ENCODE data around the gene EPN2.
"Not testable (repeated sequence)": the region's sequence is repeated elsewhere in the genome, so short reads cannot be mapped to it uniquely, and the experiment has no call there.

Gene EPN2

DNA sequence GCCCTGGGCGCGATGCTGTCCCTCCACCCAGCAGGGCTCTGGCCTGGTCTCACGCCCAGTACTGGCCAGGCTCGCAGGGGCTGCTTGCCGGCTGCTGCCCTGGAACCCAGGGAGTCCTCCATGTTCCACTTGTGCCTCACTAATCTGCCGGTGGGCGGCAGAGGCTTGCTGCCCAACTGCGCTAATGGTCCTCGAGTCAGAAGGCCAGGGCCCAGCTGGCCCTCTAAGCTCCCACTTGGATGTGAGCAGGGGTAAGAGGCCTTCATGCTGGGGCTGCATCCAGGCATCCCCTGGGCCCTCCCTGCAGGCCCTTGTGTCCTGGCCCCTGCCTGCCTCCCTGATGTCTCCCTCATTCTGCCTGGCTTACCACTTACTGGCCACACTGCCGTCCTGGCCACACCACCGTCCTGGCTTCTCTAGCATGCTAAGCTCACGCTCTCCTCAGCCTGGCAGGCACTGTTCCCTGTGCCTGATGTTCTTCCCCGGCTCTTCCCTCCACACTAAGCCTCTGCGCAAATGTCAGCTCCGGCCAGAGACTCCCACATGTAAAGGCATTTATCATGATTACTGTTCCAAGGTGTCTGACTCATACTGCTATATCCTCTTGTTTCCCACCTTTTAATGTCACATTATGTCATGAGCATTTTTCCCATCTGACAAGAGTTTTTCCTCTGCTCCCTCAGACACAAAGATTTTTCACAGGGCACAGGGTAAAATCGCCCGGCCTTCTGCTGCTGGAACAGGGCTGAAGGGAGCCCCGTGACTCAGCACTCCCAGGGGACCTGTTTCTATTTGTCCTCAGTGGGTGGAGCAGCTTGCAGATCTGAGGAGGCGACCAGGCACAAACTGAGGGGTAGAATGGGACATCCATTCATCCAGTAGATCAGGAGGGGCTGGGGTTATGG, 109.4 kb downstream of the EPN2 start:
- ChIA-PET POLR2A (no interaction called here), CTCF (interaction anchor here (0.9 to 1.7 kb wide), 5 partner anchors 8 to 16 kb away, joined by 3 to 5 read pairs (median 3); partner anchors contain the start of gene B9D1)
- DNase-seq (ENCODE audit: extremely low spot score) = no peak
- TF ChIP-seq, protein P1, sequence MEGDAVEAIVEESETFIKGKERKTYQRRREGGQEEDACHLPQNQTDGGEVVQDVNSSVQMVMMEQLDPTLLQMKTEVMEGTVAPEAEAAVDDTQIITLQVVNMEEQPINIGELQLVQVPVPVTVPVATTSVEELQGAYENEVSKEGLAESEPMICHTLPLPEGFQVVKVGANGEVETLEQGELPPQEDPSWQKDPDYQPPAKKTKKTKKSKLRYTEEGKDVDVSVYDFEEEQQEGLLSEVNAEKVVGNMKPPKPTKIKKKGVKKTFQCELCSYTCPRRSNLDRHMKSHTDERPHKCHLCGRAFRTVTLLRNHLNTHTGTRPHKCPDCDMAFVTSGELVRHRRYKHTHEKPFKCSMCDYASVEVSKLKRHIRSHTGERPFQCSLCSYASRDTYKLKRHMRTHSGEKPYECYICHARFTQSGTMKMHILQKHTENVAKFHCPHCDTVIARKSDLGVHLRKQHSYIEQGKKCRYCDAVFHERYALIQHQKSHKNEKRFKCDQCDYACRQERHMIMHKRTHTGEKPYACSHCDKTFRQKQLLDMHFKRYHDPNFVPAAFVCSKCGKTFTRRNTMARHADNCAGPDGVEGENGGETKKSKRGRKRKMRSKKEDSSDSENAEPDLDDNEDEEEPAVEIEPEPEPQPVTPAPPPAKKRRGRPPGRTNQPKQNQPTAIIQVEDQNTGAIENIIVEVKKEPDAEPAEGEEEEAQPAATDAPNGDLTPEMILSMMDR (IDR thresholded peaks at IDR 0.05; ENCODE audit: control extremely low read depth, extremely low read depth, low read depth, missing control alignments) = no peak

- POLR2A ChIA-PET = no interaction called here
- CTCF ChIA-PET = interaction anchor here (0.9 to 1.1 kb wide), 3 partner anchors 9 to 15 kb away, joined by 3 to 5 read pairs (median 5); partner anchors contain the start of gene B9D1
- TF ChIP-seq, protein P1 (IDR thresholded peaks at IDR 0.05; ENCODE audit: control extremely low read depth, extremely low read depth, low read depth, missing control alignments) = no peak
- DNase-seq (ENCODE audit: extremely low spot score) = no peak
Observed at GRCh38 chr17:19347323-19348080, 110.3 kb downstream of the EPN2 start.

- ChIA-PET POLR2A (no interaction called here), CTCF (interaction anchor here (0.9 to 1.1 kb wide), 2 partner anchors 10 to 15 kb away, joined by 5 read pairs; partner anchors contain the start of gene B9D1)
- TF ChIP-seq, protein P1 (IDR thresholded peaks at IDR 0.05; ENCODE audit: control extremely low read depth, extremely low read depth, low read depth, missing control alignments) = no peak
- DNase-seq (ENCODE audit: extremely low spot score) = no peak
Observed at GRCh38 chr17:19348081-19348650, 111.0 kb downstream of the EPN2 start.

- TF ChIP-seq, protein P1 (IDR thresholded peaks at IDR 0.05; ENCODE audit: control extremely low read depth, extremely low read depth, low read depth, missing control alignments) = no peak
- no peak for DNase-seq (ENCODE audit: extremely low spot score)
- ChIA-PET POLR2A (no interaction called here), CTCF (no interaction called here)
Observed at GRCh38 chr17:19348806-19349205, 111.6 kb downstream of the EPN2 start.

DNA sequence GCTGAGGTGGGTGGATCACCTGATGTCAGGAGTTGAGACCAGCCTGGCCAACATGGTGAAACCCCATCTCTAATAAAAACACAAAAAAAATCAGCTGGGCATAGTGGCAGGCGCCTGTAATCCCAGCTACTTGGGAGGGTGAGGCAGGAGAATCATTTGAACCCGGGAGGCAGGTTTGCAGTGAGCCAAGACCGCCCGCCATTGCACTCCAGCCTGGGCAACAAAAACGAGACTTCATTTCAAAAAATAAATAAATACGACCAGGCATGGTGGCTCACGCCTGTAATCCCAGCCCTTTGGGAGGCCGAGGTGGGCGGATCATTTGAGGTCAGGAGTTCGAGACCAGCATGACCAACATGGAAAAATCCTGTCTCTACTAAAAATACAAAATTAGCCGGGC, 116.2 kb downstream of the EPN2 start:
- DNase-seq (ENCODE audit: extremely low spot score); POLR2A ChIA-PET: not testable (repeated sequence)
- CTCF ChIA-PET = interaction anchor here (1.6 to 3.6 kb wide), 3 partner anchors 10 to 92 kb away, joined by 5 to 25 read pairs (median 8); partner anchors contain the start of gene B9D1

DNA sequence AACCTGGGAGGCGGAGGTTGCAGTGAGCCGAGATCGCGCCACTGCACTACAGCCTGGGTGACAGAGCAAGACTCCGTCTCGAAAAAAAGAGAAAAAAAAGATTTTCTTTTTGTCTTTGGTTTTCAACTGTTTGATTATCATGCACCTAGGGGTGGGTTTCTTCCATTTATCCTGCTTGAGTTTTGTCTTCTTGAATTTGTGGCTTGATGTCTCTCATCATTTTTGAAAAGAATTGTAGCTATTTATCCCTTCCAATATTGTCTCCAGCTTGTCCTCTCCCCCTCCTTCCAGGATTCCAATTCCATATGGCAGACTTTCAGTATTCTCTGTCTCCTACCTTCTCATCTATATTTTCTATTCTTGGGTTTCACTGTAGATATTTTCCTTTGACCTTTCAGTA, 117.6 kb downstream of the EPN2 start:
- ChIA-PET CTCF (interaction anchor here (1.0 to 3.6 kb wide), 6 partner anchors 9 to 91 kb away, joined by 3 to 25 read pairs (median 4); partner anchors contain the start of gene B9D1), POLR2A (interaction anchor here (0.7 kb wide), 1 partner anchor 27 kb away, joined by 5 read pairs; no protein-coding TSS in a partner anchor)
- TF ChIP-seq, protein P1 (IDR thresholded peaks at IDR 0.05; ENCODE audit: control extremely low read depth, extremely low read depth, low read depth, missing control alignments) = no peak
- no peak for DNase-seq (ENCODE audit: extremely low spot score)

All from GM10248 (cell line).